Ureter (tissue), 1 donor: ENCODE results near the gene ARHGEF5. TPM values are rescaled to one million over a fixed set of nuclear protein-coding genes. Genes with fewer than 3 reads are reported as not detected.
"Not testable (repeated sequence)": the region's sequence is repeated elsewhere in the genome, so short reads cannot be mapped to it uniquely, and the experiment has no call there.

Experiments used
- DNase-seq: peaks from one replicate; pipeline ENCODE4 v3.0.0-alpha.2; 2020; ENCODE audit warnings: low spot score
- total RNA-seq: library from RNA; stranded (reverse); gene quantifications from one replicate; pipeline ENCODE4 v1.2.4, GENCODE V29; 2023
- donor health status: DM: yes; HTN: yes; CAD: no.

The ARHGEF5 gene
- total RNA-seq, 1 donor from 2014 or later, result 27.3 TPM

- no peak for DNase-seq
Measured at GRCh38 chr7:144384071-144384470, 28.9 kb downstream of the ARHGEF5 start.

GRCh38 chr7:144384555-144385245 is 29.5 kb downstream of the ARHGEF5 start:
- DNase-seq, result peak; percentile 6

DNA sequence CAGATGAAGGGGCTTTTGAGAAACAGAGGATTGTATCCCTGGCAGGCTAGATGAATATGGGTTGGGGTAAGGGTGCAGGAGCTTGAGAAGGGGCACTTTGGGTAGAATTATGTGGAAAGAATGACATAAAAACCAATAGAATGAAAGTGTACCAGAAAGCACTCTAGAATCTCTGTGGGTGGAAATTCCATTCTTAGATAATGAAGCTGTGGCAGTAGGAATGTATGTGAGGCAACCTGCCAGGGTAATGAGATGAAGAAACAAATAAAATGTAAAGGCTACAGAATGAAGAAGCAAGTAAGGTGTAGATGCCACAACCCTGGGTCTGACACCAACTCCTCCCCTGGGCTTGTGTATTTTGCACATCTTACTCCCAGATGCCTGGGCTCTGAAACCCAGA is 31.5 kb downstream of the ARHGEF5 start:
- DNase-seq, result no peak

DNA sequence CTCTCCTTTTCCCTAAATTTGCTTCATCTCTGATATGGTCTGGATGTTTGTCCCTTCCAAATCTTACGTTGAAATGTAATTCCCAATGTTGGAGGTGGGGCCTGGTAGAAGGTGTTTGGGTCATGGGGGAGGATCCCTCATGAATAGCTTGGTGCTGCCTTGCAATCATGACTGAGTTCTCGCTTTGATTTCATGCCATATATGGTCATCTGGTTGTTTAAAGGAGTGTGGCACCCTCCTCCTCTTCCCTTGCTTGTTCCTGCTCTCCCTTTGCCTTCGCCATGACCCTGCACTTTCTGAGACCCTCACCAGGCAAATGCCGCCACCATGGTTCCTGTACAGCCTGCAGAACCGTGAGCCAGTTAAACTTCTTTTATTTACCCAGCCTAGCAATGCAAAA is 33.7 kb downstream of the ARHGEF5 start:
- no peak for DNase-seq

GRCh38 chr7:144390481-144390880 is 35.3 kb downstream of the ARHGEF5 start:
- no peak for DNase-seq

DNA sequence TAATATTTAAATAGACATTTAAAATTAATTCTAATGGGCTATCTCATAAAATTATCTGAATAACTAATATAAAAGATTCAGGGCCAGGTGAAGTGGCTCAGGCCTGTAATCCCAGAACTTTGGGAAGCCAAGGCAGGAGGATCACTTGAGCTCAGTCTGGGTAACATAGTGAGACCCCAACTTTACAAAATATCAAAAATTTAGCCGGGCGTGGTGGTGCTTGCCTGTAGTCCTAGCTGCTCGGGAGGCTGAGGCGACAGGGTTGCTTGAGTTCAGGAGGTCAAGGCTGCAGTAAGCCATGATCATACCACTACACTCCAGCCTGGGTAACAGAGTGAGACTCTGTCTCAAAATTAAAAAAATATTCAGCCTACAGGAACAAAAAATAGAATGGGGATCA is 35.8 kb downstream of the ARHGEF5 start:
- DNase-seq, result no peak

DNA sequence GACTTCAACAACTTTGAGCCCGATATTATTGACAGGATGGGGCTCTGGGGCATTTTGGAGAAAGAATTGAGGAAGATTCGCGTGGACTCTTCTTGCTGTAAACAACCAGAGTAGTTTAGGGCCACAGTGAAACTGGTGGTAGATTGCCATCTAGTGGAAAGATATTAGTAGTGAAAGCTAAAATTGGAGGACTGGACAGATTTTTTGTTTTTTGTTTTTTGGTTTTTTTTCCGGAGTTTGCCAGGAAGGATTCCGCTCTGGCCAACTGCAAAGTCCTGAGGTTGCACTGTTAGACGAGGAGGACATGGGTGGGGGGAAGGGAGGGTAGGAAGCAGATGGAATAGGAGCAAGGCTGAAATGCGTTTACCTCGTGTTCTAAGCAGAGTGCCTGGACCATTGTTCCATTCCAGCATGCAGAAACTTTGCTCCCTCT is 36.6 kb downstream of the ARHGEF5 start:
- no peak for DNase-seq

- DNase-seq, result no peak
Measured at GRCh38 chr7:144397086-144397485, 41.9 kb downstream of the ARHGEF5 start.

DNA sequence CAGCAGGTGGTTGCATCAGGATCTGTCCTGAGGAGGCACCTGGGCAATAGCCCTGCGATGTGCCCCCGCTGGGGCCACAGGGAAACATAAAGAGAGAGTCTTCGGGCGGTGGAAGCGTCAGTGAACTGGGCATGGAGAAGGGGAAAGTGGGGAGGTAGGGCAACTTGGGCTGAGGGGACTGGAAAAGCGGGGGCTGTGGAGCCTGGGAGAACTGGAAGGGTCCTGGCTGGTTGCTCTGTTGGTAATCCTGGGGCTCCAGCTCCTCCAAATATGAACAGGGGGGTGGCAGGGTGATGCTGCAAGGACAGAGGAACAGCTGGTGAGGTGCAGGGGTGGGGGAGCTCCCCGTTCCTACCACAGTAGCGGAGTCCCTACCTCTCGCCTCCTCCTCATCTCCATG is 43.1 kb downstream of the ARHGEF5 start:
- no peak for DNase-seq

GRCh38 chr7:144398911-144399310 is 43.7 kb downstream of the ARHGEF5 start:
- DNase-seq, result no peak

DNA sequence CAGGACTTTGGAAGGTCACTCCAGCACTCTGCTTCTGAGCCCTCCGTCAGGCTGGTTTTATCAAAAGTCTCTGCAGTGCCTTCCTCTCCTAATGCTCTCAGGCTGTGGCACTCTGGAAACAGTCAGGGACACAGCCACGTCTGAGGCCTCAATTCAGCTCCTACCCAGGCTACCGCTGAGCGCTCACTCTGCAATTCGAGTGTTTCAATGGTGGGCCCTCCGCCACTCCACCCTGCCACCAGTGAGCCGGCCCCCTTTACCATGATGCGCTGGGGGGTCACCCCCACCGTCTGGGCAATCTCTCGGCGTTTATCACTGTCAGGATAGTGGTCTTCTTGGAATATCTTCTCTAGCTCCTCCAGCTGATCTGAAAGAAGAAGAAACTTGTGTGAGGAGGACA is 44.7 kb downstream of the ARHGEF5 start:
- no peak for DNase-seq

DNA sequence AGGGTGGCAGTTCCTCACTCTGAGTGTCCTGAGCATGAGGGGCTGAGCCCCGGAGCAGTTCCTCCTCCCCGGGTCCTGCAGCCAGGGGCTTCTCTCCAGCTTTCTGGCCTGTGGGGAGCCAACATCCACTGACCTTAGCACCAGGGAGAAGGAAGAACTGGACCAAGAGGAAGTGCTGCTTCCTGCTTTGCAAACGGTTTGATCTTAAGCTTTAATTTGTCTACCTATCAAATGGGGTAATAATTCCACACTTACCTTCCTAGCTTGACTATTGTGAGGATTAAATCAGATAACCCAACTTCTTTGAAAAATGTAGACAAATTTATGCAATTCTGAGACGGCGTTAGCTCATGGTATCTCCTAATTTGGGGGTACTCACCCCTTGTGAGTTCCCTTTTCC is 46.3 kb downstream of the ARHGEF5 start:
- no peak for DNase-seq

GRCh38 chr7:144403102-144403501 is 47.9 kb downstream of the ARHGEF5 start:
- DNase-seq, result no peak

DNA sequence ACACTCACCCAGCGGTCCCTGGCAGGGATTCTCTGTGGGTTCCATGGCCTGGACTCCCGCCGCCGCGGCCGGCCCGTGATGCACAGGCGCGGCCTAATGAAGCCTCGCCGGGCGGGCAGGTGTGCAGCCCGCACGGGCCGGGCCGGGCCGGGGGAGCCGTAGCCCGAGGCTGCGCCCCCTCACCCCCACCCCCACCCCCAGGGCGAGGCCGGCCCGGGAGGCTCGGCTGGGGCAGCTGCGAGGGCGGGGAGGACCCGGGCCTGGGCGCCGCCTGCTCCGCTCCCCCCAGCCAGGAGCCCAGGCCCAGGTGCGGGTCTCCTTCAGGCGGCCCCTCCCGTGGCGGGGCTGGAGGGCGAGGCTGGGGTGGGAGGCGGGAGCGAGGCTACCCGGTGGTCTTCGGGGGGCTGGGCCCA is 48.5 kb downstream of the ARHGEF5 start, which contains the start of gene NOBOX:
Gene NOBOX (minus strand): TSS at position 45 of the 413 bp plus-strand sequence.
- DNase-seq, result no peak

DNA sequence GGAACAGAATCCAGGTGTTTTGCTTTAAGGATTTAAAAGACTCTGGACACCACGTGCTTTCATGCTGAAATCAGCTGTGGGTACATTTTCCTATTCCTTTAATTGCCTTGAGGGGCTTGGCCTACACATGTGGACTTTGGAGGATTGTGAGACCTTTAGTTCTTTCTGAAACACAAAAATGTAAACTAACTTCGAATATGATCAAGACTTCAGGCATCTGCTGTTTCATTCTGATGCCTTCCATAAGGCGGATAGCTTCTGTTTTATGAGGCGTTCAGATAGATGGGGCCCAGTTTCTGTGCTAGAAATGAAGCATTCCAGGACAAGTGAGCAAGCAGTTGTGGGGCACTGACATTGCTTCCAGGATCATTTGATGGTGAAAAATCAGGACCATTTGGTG is 49.7 kb downstream of the ARHGEF5 start:
- no peak for DNase-seq

DNA sequence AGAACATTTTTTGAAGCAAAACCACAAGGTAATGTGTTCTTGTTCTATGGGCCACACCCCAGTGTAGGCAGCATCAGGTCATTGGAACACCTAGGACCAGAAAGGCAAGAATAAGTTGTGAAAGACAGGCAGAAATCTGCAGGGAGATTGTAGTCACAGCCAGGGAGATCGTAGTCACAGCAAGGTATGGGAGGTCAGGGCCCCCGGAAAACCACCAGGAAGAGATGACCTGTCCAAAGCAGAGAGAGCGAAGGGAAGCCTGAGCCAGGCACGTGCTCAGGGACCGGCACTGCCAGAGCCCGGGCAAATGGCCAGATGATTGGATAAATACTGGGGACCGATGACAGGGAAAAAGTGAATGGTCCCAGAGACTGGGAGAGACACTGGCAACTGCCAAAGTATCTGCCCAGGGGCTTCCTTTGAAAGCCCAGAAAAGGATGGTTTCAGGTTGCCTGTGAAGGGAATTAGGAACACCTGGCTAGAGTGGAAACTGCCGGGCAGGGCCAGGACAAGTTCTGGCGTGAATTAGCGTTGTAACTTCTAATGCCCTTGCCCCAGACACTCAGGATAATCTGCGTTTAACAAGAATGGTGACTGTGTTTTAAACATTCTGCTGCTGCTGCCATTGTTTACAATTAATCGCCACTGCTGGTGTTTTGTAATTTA is 52.2 kb downstream of the ARHGEF5 start:
- peak; percentile 45 for DNase-seq

GRCh38 chr7:144408121-144408520 is 52.9 kb downstream of the ARHGEF5 start:
- DNase-seq, result no peak

- no peak for DNase-seq
Measured at GRCh38 chr7:144410441-144410840, 55.2 kb downstream of the ARHGEF5 start.

DNA sequence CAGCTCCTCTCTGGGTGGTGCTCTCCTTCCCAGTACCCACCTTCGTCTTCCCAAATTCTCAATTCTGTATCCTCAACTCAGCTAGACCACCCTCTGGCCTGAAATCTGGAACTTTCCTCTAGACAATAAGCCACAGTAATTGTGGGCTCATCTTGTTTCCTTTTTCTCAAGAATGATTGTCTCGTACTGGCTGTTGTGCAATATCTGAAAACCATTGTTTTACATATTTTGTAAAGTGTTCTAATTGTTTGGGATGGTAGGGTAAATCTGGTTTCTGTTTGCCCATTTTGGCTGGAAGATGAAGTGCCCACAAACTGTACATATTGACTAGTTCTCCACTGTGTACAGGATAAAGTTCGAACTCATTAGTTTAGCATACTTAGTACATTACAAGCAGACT is 59.6 kb downstream of the ARHGEF5 start:
- DNase-seq, result no peak

DNA sequence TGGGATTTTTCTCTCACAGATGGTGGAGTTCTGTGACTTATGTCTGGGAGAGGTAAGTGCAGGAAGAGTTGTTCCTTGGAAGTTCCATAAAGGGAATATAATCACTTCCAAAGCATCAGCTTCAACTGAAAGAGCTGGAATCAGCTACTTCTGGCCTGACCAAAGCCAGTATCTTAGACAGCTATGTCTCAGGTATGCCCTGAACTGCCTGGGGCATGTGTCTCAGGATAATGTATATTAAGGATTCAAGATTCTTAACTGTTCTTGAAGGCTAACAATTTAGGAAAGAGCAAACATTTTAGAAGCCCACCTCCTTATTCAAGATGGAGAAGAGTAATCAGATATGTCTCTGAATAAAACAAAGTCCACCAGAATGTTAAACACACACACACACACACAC is 60.7 kb downstream of the ARHGEF5 start:
- DNase-seq, result no peak

GRCh38 chr7:144416341-144416740 is 61.1 kb downstream of the ARHGEF5 start:
- DNase-seq, result no peak

- not testable (repeated sequence) for DNase-seq
Measured at GRCh38 chr7:144418931-144419330, 63.7 kb downstream of the ARHGEF5 start.

- not testable (repeated sequence) for DNase-seq
Measured at GRCh38 chr7:144427539-144427938, 72.3 kb downstream of the ARHGEF5 start.
